NCI-H2196 (cell line): ENCODE measurements around the gene FAM184A.
A peak's percentile ranks its signal among the peaks of the same experiment; 100 is the strongest.

ENCODE experiments used
- DNase-seq: peaks from one replicate; lab custom pipeline; 2025; ENCODE audit not compliant: unreplicated experiment; lab: John Stamatoyannopoulos, UW

The FAM184A gene

GRCh38 chr6:118970866-118971265 is 107.6 kb downstream of the FAM184A start:
- DNase-seq: no peak

GRCh38 chr6:118968416-118968815 is 110.0 kb downstream of the FAM184A start:
- peak; percentile 9 for DNase-seq

- DNase-seq: no peak
Observed at GRCh38 chr6:118967239-118967638, 111.2 kb downstream of the FAM184A start.

GRCh38 chr6:118965843-118966370 is 112.6 kb downstream of the FAM184A start:
- no peak for DNase-seq

GRCh38 chr6:118965371-118965770 is 113.1 kb downstream of the FAM184A start:
- no peak for DNase-seq

GRCh38 chr6:118963003-118963402 is 115.5 kb downstream of the FAM184A start:
- no peak for DNase-seq

- DNase-seq: no peak
Observed at GRCh38 chr6:118959903-118960302, 118.6 kb downstream of the FAM184A start.

- no peak for DNase-seq
Observed at GRCh38 chr6:118953391-118953790, 125.1 kb downstream of the FAM184A start.

- no peak for DNase-seq
Observed at GRCh38 chr6:118952683-118953082, 125.8 kb downstream of the FAM184A start.

- no peak for DNase-seq
Observed at GRCh38 chr6:118945217-118945616, 133.2 kb downstream of the FAM184A start.

GRCh38 chr6:118940770-118941169 is 137.7 kb downstream of the FAM184A start:
- no peak for DNase-seq

GRCh38 chr6:118939683-118940082 is 138.8 kb downstream of the FAM184A start:
- no peak for DNase-seq

- DNase-seq: no peak
Observed at GRCh38 chr6:118935978-118936703, 142.3 kb downstream of the FAM184A start.

GRCh38 chr6:118935331-118935668 is 143.2 kb downstream of the FAM184A start:
- no peak for DNase-seq

- DNase-seq: peak; percentile 92
Observed at GRCh38 chr6:118934461-118935330, 143.8 kb downstream of the FAM184A start, which contains the start of gene MCM9. MCM9 (minus strand) TSS chr6:118935159; CDS start chr6:118931723, 3,436 bp downstream.

- DNase-seq: no peak
Observed at GRCh38 chr6:118933855-118934460, 144.5 kb downstream of the FAM184A start.

GRCh38 chr6:118932421-118932820 is 146.0 kb downstream of the FAM184A start:
- no peak for DNase-seq

GRCh38 chr6:118931436-118931835 is 147.0 kb downstream of the FAM184A start:
- no peak for DNase-seq

- no peak for DNase-seq
Observed at GRCh38 chr6:118930680-118931079, 147.8 kb downstream of the FAM184A start.

- no peak for DNase-seq
Observed at GRCh38 chr6:118923035-118923434, 155.4 kb downstream of the FAM184A start.

GRCh38 chr6:118921084-118921483 is 157.4 kb downstream of the FAM184A start:
- DNase-seq: no peak

- DNase-seq: no peak
Observed at GRCh38 chr6:118918329-118918725, 160.1 kb downstream of the FAM184A start.
